Fibroblast of villous mesenchyme (primary cell): Measurements from ENCODE around the gene TLN1. TPM values are rescaled to one million over a fixed set of nuclear protein-coding genes. Genes with fewer than 3 reads are reported as not detected.

Experiments
- DNase-seq: peaks from one replicate; pipeline ENCODE4 v3.0.0-alpha.2; 2010; ENCODE audit warnings: low read depth
- H3K4me3 ChIP-seq: 2 replicates; pipeline ENCODE4 v1.5.1; 2011; ENCODE audit warnings: low read depth, mild to moderate bottlenecking, low read length
- small RNA-seq: library from RNA; depleted of rRNA; stranded (forward); fragments of <200 nt; gene quantifications from one replicate; pipeline ENCODE3, GENCODE V24; 2012
- total RNA-seq: library from RNA; depleted of rRNA; stranded (reverse); fragments of >200 nt; gene quantifications from 2 replicates; pipeline ENCODE4 v1.2.3, GENCODE V29; 2012
- TF ChIP-seq, protein P1 (sequence below): IDR thresholded peaks from 2 replicates; pipeline ENCODE4 v1.5.1; 2012; ENCODE audit warnings: low read depth, mild to moderate bottlenecking, low read length; ENCODE audit not compliant: insufficient read depth

The TLN1 gene
- total RNA-seq, 1 donor: 428 TPM

DNA sequence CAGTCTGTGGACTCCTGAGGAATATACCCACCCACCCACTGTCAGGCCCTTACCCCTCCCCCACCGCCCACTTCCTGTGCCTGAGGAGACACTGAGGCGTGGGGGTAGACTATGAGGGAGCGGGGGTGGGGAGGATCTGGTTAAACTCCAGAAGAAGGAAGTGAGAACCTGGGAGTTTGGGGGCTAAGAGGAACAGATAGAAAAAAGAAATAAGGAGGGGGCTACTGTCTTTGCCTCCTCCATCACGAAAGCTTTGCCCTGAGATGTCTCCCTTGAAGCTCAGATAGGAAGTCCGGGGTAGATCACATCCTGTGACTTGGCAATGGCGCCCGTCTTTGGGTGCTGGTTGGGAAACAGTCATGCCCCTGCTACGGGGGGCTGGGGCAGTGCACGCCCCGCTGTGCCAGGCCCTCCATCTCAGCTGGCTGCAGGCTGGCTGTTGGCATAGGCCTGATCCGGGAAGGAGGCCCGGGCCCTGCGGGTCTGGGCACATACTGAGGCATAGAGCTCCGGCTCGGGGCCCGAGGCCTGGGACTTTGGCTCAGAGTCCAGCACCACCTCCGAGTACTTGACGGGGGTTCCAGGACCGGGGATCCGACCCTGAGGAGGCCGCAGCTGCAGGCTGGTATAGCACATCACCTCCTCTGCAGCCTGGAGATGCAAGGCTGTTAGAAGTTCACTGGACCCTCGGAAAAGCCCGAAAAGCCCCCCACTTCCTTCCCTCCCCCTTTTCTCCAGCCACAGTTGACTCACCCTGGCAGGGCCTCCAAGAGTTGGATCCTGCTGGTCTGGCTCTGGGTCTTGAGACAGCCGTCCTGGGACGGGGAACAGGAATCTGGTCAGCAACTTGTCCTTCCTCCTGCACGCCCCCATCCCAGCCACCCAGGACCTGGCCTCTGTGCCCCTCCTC is 82.3 kb downstream of the TLN1 start:
- no peak for DNase-seq
- H3K4me3 ChIP-seq: no peak overlapping the region
- TF ChIP-seq, protein P1, sequence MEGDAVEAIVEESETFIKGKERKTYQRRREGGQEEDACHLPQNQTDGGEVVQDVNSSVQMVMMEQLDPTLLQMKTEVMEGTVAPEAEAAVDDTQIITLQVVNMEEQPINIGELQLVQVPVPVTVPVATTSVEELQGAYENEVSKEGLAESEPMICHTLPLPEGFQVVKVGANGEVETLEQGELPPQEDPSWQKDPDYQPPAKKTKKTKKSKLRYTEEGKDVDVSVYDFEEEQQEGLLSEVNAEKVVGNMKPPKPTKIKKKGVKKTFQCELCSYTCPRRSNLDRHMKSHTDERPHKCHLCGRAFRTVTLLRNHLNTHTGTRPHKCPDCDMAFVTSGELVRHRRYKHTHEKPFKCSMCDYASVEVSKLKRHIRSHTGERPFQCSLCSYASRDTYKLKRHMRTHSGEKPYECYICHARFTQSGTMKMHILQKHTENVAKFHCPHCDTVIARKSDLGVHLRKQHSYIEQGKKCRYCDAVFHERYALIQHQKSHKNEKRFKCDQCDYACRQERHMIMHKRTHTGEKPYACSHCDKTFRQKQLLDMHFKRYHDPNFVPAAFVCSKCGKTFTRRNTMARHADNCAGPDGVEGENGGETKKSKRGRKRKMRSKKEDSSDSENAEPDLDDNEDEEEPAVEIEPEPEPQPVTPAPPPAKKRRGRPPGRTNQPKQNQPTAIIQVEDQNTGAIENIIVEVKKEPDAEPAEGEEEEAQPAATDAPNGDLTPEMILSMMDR: no peak

Small RNA genes within 50 kb of the gene (small RNA-seq; reads per million reads assigned to genes)
- 0.47 reads per million for gene MIR6853
- not detected for gene RMRP
- not detected for gene RN7SL22P

Other genes with a start within 250 kb of the TLN1 start
- gene RUSC2, start 242.1 kb downstream of the TLN1 start, total RNA-seq: 24.2 and 33.2 TPM in 2 replicates
- gene TESK1, start 126.9 kb downstream of the TLN1 start, total RNA-seq: 13.0 and 13.2 TPM in 2 replicates
- 0.86 and 1.3 TPM in 2 replicates for gene CD72, start 113.8 kb downstream of the TLN1 start, total RNA-seq
- under 0.01 TPM in 1 of 2 replicates, not detected in the other for gene SIT1, start 81.3 kb downstream of the TLN1 start, total RNA-seq
- gene RMRP, start 74.2 kb downstream of the TLN1 start, total RNA-seq: 103,191 and 163,599 TPM in 2 replicates
- gene CCDC107, start 73.9 kb downstream of the TLN1 start, total RNA-seq: 18.1 and 18.7 TPM in 2 replicates
- gene ARHGEF39, start 67.0 kb downstream of the TLN1 start, total RNA-seq: 0.97 and 3.0 TPM in 2 replicates
- under 0.01 TPM in 1 of 2 replicates, not detected in the other for gene CA9, start 58.3 kb downstream of the TLN1 start, total RNA-seq
- 1,636 and 1,893 TPM in 2 replicates for gene TPM2, start 42.3 kb downstream of the TLN1 start, total RNA-seq
- 107 and 126 TPM in 2 replicates for gene CREB3, start 471 bp upstream of the TLN1 start, total RNA-seq
- 29.0 and 38.4 TPM in 2 replicates for gene GBA2, start 17.0 kb upstream of the TLN1 start, total RNA-seq
- 14.8 and 17.7 TPM in 2 replicates for gene RGP1, start 17.1 kb upstream of the TLN1 start, total RNA-seq
- gene MSMP, start 22.1 kb upstream of the TLN1 start, total RNA-seq: not detected in 2 replicates
- 16.4 and 19.9 TPM in 2 replicates for gene NPR2, start 59.4 kb upstream of the TLN1 start, total RNA-seq
- 0.32 and 0.86 TPM in 2 replicates for gene SPAG8, start 80.1 kb upstream of the TLN1 start, total RNA-seq
- gene HINT2, start 82.8 kb upstream of the TLN1 start, total RNA-seq: 13.8 and 27.4 TPM in 2 replicates
- gene FAM221B, start 96.5 kb upstream of the TLN1 start, total RNA-seq: not detected in 2 replicates
- 0.86 and 1.9 TPM in 2 replicates for gene TMEM8B, start 97.0 kb upstream of the TLN1 start, total RNA-seq
- not detected in 2 replicates for gene OR13J1, start 138.2 kb upstream of the TLN1 start, total RNA-seq
- 0.43 and 0.97 TPM in 2 replicates for gene HRCT1, start 174.0 kb upstream of the TLN1 start, total RNA-seq
- gene SPAAR, start 177.3 kb upstream of the TLN1 start, total RNA-seq: not detected in 2 replicates
- under 0.01 and 0.32 TPM in 2 replicates for gene OR2S2, start 226.0 kb upstream of the TLN1 start, total RNA-seq